B cell (primary cell): ENCODE measurements around the gene CETN2. TPM values are rescaled to one million over a fixed set of nuclear protein-coding genes. Genes with fewer than 3 reads are reported as not detected.
"Not testable (repeated sequence)": the region's sequence is repeated elsewhere in the genome, so short reads cannot be mapped to it uniquely, and the experiment has no call there.

ENCODE experiments used
- ATAC-seq: fragments of 200-7000 bp; cut with Tn5 transposase; one replicate; pipeline ENCODE4 v1.10.0; 2021; ENCODE audit warnings: low read depth, mild to moderate bottlenecking, moderate number of reproducible peaks, moderate library complexity
- CTCF ChIA-PET: fragments of 350-600 bp; sonication (Branson Sonifier 250); formaldehyde crosslinking; loops from one replicate; lab custom pipeline; 2021; ENCODE audit warnings: antibody characterized with exemption, inconsistent platforms; lab: Charles Lee
- POLR2A ChIA-PET: fragments of 350-600 bp; sonication (Branson Sonifier 250); formaldehyde crosslinking; loops from one replicate; lab custom pipeline; 2021; ENCODE audit warnings: antibody characterized with exemption; lab: Charles Lee
- DNase-seq: peaks from one replicate; pipeline ENCODE4 v3.0.0; 2013
- H2AFZ ChIP-seq: 2 replicates; pipeline ENCODE4 v1.6.1; 2012; ENCODE audit warnings: mild to moderate bottlenecking, low read depth, low read length; ENCODE audit not compliant: insufficient read depth, poor library complexity, severe bottlenecking
- H3K27ac ChIP-seq, 2 donors: 1 replicate in 1 of 2; 2 replicates in 1 of 2; pipeline ENCODE4 v1.5.1; 2012 to 2013; ENCODE audit warnings: low read length in 2 of 2, mild to moderate bottlenecking in 2 of 2, moderate library complexity in 1 of 2
- H3K27me3 ChIP-seq, 4 experiments: fragments of 200-600 bp in 1 of 4; sonication (generic) in 1 of 4; replicated peaks in 1 of 4; 1 replicate in 2 of 4; 2 replicates in 2 of 4; pipeline versions ENCODE4 v1.6.1 to v1.7.0; 2013 to 2016; ENCODE audit warnings: low read length in 3 of 4, mild to moderate bottlenecking in 2 of 4, mixed read lengths in 1 of 4, moderate library complexity in 1 of 4; ENCODE audit not compliant: insufficient read depth in 4 of 4, control insufficient read depth in 3 of 4; ENCODE audit errors: control extremely low read depth in 1 of 4
- H3K36me3 ChIP-seq, 2 experiments: replicated peaks in 1 of 2; 1 replicate in 1 of 2; 2 replicates in 1 of 2; pipeline versions ENCODE4 v1.6.1 to v1.7.1; 2013; ENCODE audit warnings: low read length in 1 of 2; ENCODE audit not compliant: insufficient read depth in 2 of 2, control insufficient read depth in 1 of 2; ENCODE audit errors: control extremely low read depth in 1 of 2, extremely low read depth in 1 of 2
- H3K4me1 ChIP-seq, 2 donors: fragments of 200-600 bp in 1 of 2; sonication (generic) in 1 of 2; 1 replicate in 1 of 2; 2 replicates in 1 of 2; pipeline versions ENCODE4 v1.5.1 to v1.6.1; 2013 to 2017; ENCODE audit warnings: low read length in 2 of 2; ENCODE audit not compliant: control insufficient read depth in 2 of 2, insufficient read depth in 2 of 2
- H3K4me2 ChIP-seq: replicated peaks from 2 replicates; pipeline ENCODE3; 2012; ENCODE audit warnings: mild to moderate bottlenecking, low read depth, low read length; ENCODE audit not compliant: poor library complexity, severe bottlenecking
- H3K4me3 ChIP-seq, 5 experiments: fragments of 200-600 bp in 1 of 5; sonication (generic) in 1 of 5; 1 replicate in 3 of 5; 2 replicates in 2 of 5; pipeline versions ENCODE4 v1.5.1 to v1.7.0; 2011 to 2016; ENCODE audit warnings: low read length in 4 of 5, mild to moderate bottlenecking in 4 of 5, low read depth in 2 of 5, control low read depth in 1 of 5, moderate library complexity in 1 of 5; ENCODE audit not compliant: insufficient read depth in 1 of 5; ENCODE audit errors: control extremely low read depth in 1 of 5, extremely low read depth in 1 of 5
- H3K79me2 ChIP-seq: fragments of 200-600 bp; sonication (generic); one replicate; pipeline ENCODE4 v1.6.0; 2016; ENCODE audit warnings: low read length; ENCODE audit not compliant: control insufficient read depth, insufficient read depth
- H3K9ac ChIP-seq: fragments of 200-600 bp; sonication (generic); 2 replicates; pipeline ENCODE4 v1.6.1; 2017; ENCODE audit warnings: mild to moderate bottlenecking, low read length, moderate library complexity
- H3K9me3 ChIP-seq, 3 donors: one replicate each; pipeline versions ENCODE4 v1.6.1 to v1.7.1; 2013; ENCODE audit warnings: low read length in 2 of 3; ENCODE audit not compliant: control insufficient read depth in 2 of 3, insufficient read depth in 1 of 3; ENCODE audit errors: control extremely low read depth in 1 of 3
- H4K20me1 ChIP-seq: 2 replicates; pipeline ENCODE4 v1.6.0; 2012; ENCODE audit warnings: mild to moderate bottlenecking, low read length; ENCODE audit not compliant: insufficient read depth, control insufficient read depth, poor library complexity, severe bottlenecking
- H3K27ac Mint-ChIP-seq: one replicate; pipeline ENCODE4 v1.8.0; 2021; ENCODE audit warnings: mixed read lengths
- H3K27me3 Mint-ChIP-seq: one replicate; pipeline ENCODE4 v1.8.0; 2021; ENCODE audit warnings: mixed read lengths
- H3K4me1 Mint-ChIP-seq: one replicate; pipeline ENCODE4 v1.8.0; 2021; ENCODE audit warnings: mixed read lengths
- H3K4me3 Mint-ChIP-seq: one replicate; pipeline ENCODE4 v1.8.0; 2021; ENCODE audit warnings: mixed read lengths
- H3K9me3 Mint-ChIP-seq: one replicate; pipeline ENCODE4 v1.8.0; 2022; ENCODE audit warnings: mixed read lengths; ENCODE audit not compliant: insufficient read depth
- CTCF ChIP-seq: fragments of 200-600 bp; IDR thresholded peaks from one replicate; pipeline ENCODE4 v1.8.0; 2022; ENCODE audit warnings: antibody characterized with exemption, mild to moderate bottlenecking
- EZH2 ChIP-seq: IDR thresholded peaks from 2 replicates; pipeline ENCODE4 v1.6.1; 2012; ENCODE audit warnings: borderline replicate concordance, low read depth, mild to moderate bottlenecking, moderate library complexity, low read length; ENCODE audit not compliant: insufficient read depth, poor library complexity, severe bottlenecking
- WGBS: methylation state at CpG from one replicate; pipeline ENCODE4 v1.1.5; 2013; ENCODE audit warnings: missing lambda C conversion rate; ENCODE audit not compliant: insufficient coverage; 5-methylcytosine and 5-hydroxymethylcytosine counted together
- intact Hi-C: fragments of 100-400 bp; cut with micrococcal nuclease; formaldehyde crosslinking; loops from one replicate; pipeline ENCODE4 v1.10.0; 2022
- polyA plus RNA-seq: library from polyadenylated mRNA; depleted of rRNA; stranded (reverse); fragments of >200 nt; gene quantifications from 2 replicates; pipeline ENCODE4 v1.2.3, GENCODE V29; 2012
- total RNA-seq, 2 donors: library from RNA; stranded (reverse); fragments of 120-200 nt in 1 of 2; gene quantifications; 1 replicate in 1 of 2; 2 replicates in 1 of 2; pipeline versions ENCODE4 v1.2.3 to v1.2.4, GENCODE V29; 2013 to 2022

Gene CETN2
- total and polyA plus RNA-seq, 2 donors (not counting 1 experiment from before 2014, with no cell fraction given), result 3.3 to 9.4 TPM

GRCh38 chrX:152806035-152806434 lies 24.5 kb downstream of the CETN2 start:
- no peak for DNase-seq
- Histone ChIP-seq H4K20me1 (no peaks in the 10 kb centered on the region), H3K36me3 (no peaks in the 10 kb centered on the region), H2AFZ (no peak overlapping the region), H3K27me3 (no peaks in the 10 kb centered on the region), H3K79me2 (no peaks in the 10 kb centered on the region), H3K4me3 (no peak overlapping the region), H3K4me1 (no peaks in the 10 kb centered on the region), H3K27ac (no peak overlapping the region), H3K9me3 (no peaks in the 10 kb centered on the region), H3K9ac (no peak overlapping the region), H3K4me2 (no peak overlapping the region)
- ChIA-PET CTCF (no interaction called here), POLR2A (no interaction called here)
- 90% methylated on average over 2 of the region's 4 CpGs for WGBS
- H3K9me3 Mint-ChIP-seq, result no peaks in the 10 kb centered on the region
- no peak overlapping the region for H3K27ac Mint-ChIP-seq
- peaks cover 28% of the 10 kb centered on the region for H3K27me3 Mint-ChIP-seq
- ATAC-seq, result no peak
- H3K4me3 Mint-ChIP-seq, result no peak overlapping the region
- H3K4me1 Mint-ChIP-seq, result no peaks in the 10 kb centered on the region
- intact Hi-C loops, result no loop called here
- no peak for TF ChIP-seq CTCF
- TF ChIP-seq EZH2, result no peak

DNA sequence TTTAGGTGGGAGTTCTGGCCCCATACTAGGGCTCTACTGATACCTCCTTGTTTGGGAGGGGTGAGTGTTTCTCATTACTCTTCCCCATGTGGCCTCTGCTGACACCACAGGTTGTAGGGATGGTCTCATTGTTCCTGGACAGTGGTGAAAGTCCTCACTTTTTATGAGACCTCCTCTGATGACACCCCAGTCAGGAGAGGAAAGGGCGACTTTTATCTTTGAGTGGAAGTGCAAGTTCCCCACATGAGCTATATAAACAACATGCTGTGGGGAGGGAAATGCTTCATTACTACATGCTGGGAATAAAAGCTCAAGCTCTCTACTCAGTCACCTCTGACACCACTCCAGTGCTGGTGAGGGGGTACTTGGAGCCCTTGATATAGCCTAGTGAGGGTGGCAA lies 31.6 kb downstream of the CETN2 start:
- Histone ChIP-seq H3K36me3 (no peaks in the 10 kb centered on the region), H3K27ac (no peak overlapping the region), H3K4me3 (no peak overlapping the region), H3K27me3 (no peaks in the 10 kb centered on the region), H3K4me1 (no peaks in the 10 kb centered on the region), H3K79me2 (no peaks in the 10 kb centered on the region), H4K20me1 (no peaks in the 10 kb centered on the region), H2AFZ (no peak overlapping the region), H3K9me3 (no peaks in the 10 kb centered on the region), H3K9ac (no peak overlapping the region), H3K4me2 (no peak overlapping the region)
- TF ChIP-seq EZH2 (no peak), CTCF (no peak)
- CTCF ChIA-PET, result no interaction called here
- WGBS, result no CpG with 5 or more reads among the region's 1 CpG
- intact Hi-C loops, result no loop called here
- H3K4me3 Mint-ChIP-seq, result no peak overlapping the region
- ATAC-seq (no peak), DNase-seq (no peak)
- H3K4me1 Mint-ChIP-seq, result no peaks in the 10 kb centered on the region
- H3K27me3 Mint-ChIP-seq, result peaks cover 13% of the 10 kb centered on the region
- no peak overlapping the region for H3K27ac Mint-ChIP-seq
- POLR2A ChIA-PET, result no interaction called here
- no peaks in the 10 kb centered on the region for H3K9me3 Mint-ChIP-seq

DNA sequence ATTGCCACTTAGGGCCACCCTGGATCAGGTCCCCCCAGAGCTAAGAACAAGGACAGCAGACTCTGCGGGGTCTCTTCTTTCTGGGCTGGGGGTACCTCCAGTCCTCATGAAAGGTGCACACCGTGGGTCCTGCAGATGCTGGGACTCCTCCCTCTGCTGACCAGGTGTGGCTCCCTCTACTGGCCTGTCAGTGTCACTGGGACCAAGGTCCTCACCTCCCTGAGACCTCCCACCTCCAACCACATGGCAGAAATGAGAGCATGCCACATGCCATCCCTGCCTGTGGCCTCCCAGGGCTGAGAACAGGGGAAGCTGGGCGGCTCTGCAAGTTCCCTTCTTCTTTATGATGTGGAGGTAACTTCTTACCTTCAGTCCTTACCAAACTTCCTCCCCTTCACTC lies 43.5 kb downstream of the CETN2 start:
- WGBS, result no CpG with 5 or more reads among the region's 3 CpGs
- H4K20me1 ChIP-seq, H3K36me3 ChIP-seq, POLR2A ChIA-PET, H3K4me3 ChIP-seq, ATAC-seq, intact Hi-C loops, H3K9me3 Mint-ChIP-seq, H3K4me1 Mint-ChIP-seq, H3K27ac ChIP-seq, CTCF ChIA-PET, H3K27me3 Mint-ChIP-seq, H3K4me3 Mint-ChIP-seq, DNase-seq, H3K79me2 ChIP-seq, H3K9me3 ChIP-seq, H3K4me1 ChIP-seq, H3K4me2 ChIP-seq, H3K9ac ChIP-seq, H3K27ac Mint-ChIP-seq, H3K27me3 ChIP-seq, H2AFZ ChIP-seq: not testable (repeated sequence)
